Adipose tissue (tissue), 3 donors: Measurements from ENCODE around the gene PBX3. TPM values are rescaled to one million over a fixed set of nuclear protein-coding genes. Genes with fewer than 3 reads are reported as not detected.

Source experiments
- H3K27ac ChIP-seq: one replicate; pipeline ENCODE4 v1.5.1; 2013; ENCODE audit warnings: low read depth, low read length
- WGBS, 3 donors: extraction: QIAGEN DNeasy Blood & Tissue Kit; methylation state at CpG; one replicate each; pipeline ENCODE4 v1.1.7; 2013; 5-methylcytosine and 5-hydroxymethylcytosine counted together
- polyA plus RNA-seq, 3 donors: library from polyadenylated mRNA; stranded (reverse); fragments of 200-250 nt; gene quantifications; one replicate each; pipeline ENCODE4 v1.2.3, GENCODE V29; 2013
- donor health status: healthy with polysubstance abuse.
- donor health status: Bipolar disorder and iron deficiency.
- donor health status: healthy.

PBX3 gene
- polyA plus RNA-seq, result 10 to 100 TPM in 2 of 3 donors, 1 to 10 TPM in 1; 9.2 to 16.5 (median 13.2) TPM

- 0 to 1% (median 1%) methylated on average over 27 to 101 of the region's 107 CpGs for WGBS, 3 donors
- peak within 1 kb of the TSS; percentile 47 for H3K27ac ChIP-seq
Observed at GRCh38 chr9:125747053-125747764, at the start of gene PBX3. Gene PBX3, plus strand, starts transcription at chr9:125747373.

- 78 to 95% (median 95%) methylated on average over 3 of the region's 3 CpGs for WGBS, 3 donors
- H3K27ac ChIP-seq, result no peak overlapping the region
Observed at GRCh38 chr9:125699870-125700269, 47.3 kb upstream of the PBX3 start.

GRCh38 chr9:125700791-125701190, 46.4 kb upstream of the PBX3 start:
- WGBS, 3 donors, result 75 to 89% (median 79%) methylated on average over 2 of the region's 2 CpGs
- H3K27ac ChIP-seq, result no peak overlapping the region

GRCh38 chr9:125701351-125701750, 45.8 kb upstream of the PBX3 start:
- H3K27ac ChIP-seq, result no peak overlapping the region
- 88 to 93% (median 93%) methylated on average over 6 of the region's 6 CpGs for WGBS, 3 donors

GRCh38 chr9:125703662-125704061, 43.5 kb upstream of the PBX3 start:
- no peak overlapping the region for H3K27ac ChIP-seq
- 84 to 93% (median 87%) methylated on average over 4 of the region's 4 CpGs for WGBS, 3 donors

GRCh38 chr9:125705893-125706292, 41.3 kb upstream of the PBX3 start:
- H3K27ac ChIP-seq, result no peak overlapping the region
- 74 to 87% (median 83%) methylated on average over 4 of the region's 4 CpGs for WGBS, 3 donors

GRCh38 chr9:125706651-125707471, 40.3 kb upstream of the PBX3 start, which contains the start of gene MAPKAP1:
Gene MAPKAP1, minus strand, starts transcription at chr9:125707208. Its CDS starts 34,634 bp downstream, at chr9:125672574.
- 0 to 1% (median 0%) methylated on average over 61 to 63 of the region's 63 CpGs for WGBS, 3 donors
- no peak within 1 kb of the TSS for H3K27ac ChIP-seq

- 27 to 30% (median 29%) methylated on average over 4 of the region's 4 CpGs for WGBS, 3 donors
- no peak overlapping the region for H3K27ac ChIP-seq
Observed at GRCh38 chr9:125707472-125707804, 39.7 kb upstream of the PBX3 start.

- H3K27ac ChIP-seq, result no peak overlapping the region
- 82 to 89% (median 85%) methylated on average over 13 of the region's 13 CpGs for WGBS, 3 donors
Observed at GRCh38 chr9:125726456-125727132, 20.6 kb upstream of the PBX3 start.

- 81 to 93% (median 83%) methylated on average over 2 of the region's 2 CpGs for WGBS, 3 donors
- H3K27ac ChIP-seq, result no peak overlapping the region
Observed at GRCh38 chr9:125730168-125730567, 17.0 kb upstream of the PBX3 start.

- WGBS, 3 donors, result 95 to 98% (median 96%) methylated on average over 2 of the region's 2 CpGs
- no peak overlapping the region for H3K27ac ChIP-seq
Observed at GRCh38 chr9:125732562-125732961, 14.6 kb upstream of the PBX3 start.

- H3K27ac ChIP-seq, result no peak overlapping the region
- 78 to 84% (median 82%) methylated on average over 3 of the region's 3 CpGs for WGBS, 3 donors
Observed at GRCh38 chr9:125739436-125739835, 7.7 kb upstream of the PBX3 start.

- no peak overlapping the region for H3K27ac ChIP-seq
- 87 to 94% (median 88%) methylated on average over 3 of the region's 3 CpGs for WGBS, 3 donors
Observed at GRCh38 chr9:125742657-125743056, 4.5 kb upstream of the PBX3 start.

- WGBS, 3 donors, result 75 to 87% (median 78%) methylated on average over 5 of the region's 5 CpGs
- H3K27ac ChIP-seq, result no peak overlapping the region
Observed at GRCh38 chr9:125743682-125744428, 3.3 kb upstream of the PBX3 start.

GRCh38 chr9:125744616-125745015, 2.6 kb upstream of the PBX3 start:
- H3K27ac ChIP-seq, result no peak overlapping the region
- 85 to 90% (median 86%) methylated on average over 5 of the region's 5 CpGs for WGBS, 3 donors

- WGBS, 3 donors, result 32 to 64% (median 54%) methylated on average over 1 of the region's 1 CpG
- no peak overlapping the region for H3K27ac ChIP-seq
Observed at GRCh38 chr9:125745018-125745417, 2.2 kb upstream of the PBX3 start.

GRCh38 chr9:125745682-125746016, 1.5 kb upstream of the PBX3 start:
- WGBS, 3 donors, result 12 to 32% (median 18%) methylated on average over 6 of the region's 6 CpGs
- H3K27ac ChIP-seq, result no peak overlapping the region

- H3K27ac ChIP-seq, result peak overlapping the region; percentile 47
- WGBS, 3 donors, result 0 to 1% (median 0%) methylated on average over 42 to 78 of the region's 79 CpGs
Observed at GRCh38 chr9:125746017-125746773, 978 bp upstream of the PBX3 start.
